NCI-H2107 (cell line): ENCODE results near the gene CDC25A.

Experiments
- DNase-seq: peaks from one replicate; lab custom pipeline; 2025; lab: John Stamatoyannopoulos, UW

Gene CDC25A

DNA sequence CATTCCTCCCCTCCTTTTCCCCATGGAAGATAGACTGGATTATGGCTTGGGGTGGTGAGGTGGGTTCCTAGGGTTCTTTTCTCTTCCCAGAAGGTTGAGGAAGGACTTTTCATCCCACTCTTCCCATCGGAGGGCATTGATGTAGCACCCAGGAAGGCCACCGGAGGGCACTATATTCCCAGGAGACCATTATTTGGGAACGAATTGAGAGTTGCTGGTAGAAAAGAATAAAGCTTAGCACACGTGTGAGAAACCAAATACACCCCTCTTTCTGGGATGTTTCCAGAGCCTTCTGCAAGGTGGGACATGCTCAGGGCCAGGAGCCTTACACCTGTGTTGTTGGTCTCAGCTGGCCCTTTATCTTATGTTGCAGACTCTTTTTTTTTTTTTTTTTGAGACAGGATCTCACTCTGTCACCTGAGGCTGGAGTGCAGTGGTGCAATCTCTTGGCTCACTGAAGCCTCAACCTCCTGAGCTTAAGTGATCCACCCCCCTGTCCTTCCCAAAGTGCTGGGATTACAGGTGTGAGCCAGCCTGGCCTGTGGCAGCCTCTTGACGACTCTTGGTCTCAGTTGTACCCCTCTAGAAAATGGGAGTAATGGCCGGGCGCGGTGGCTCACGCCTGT is 6.3 kb upstream of the CDC25A start:
- peak; percentile 21 for DNase-seq

DNA sequence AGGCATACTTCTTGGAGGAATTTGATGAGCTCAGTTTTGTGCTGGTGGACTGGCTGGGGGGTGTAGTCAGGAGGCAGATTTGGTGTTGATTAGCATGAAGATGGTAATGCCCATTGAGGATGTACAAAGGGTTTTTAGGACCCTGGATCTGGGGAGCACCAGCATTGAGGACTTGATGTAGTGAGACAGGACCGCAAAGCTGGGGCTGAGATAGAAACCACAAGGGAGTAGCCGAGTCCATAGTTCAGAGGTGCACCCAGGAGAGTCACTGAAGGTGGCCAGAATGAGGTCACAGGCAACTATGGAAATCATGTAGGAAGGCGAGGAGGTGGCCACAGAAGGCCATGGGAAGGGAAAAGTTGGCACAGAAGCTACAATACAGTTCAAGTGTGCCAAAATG is 2.7 kb upstream of the CDC25A start:
- DNase-seq = no peak

DNA sequence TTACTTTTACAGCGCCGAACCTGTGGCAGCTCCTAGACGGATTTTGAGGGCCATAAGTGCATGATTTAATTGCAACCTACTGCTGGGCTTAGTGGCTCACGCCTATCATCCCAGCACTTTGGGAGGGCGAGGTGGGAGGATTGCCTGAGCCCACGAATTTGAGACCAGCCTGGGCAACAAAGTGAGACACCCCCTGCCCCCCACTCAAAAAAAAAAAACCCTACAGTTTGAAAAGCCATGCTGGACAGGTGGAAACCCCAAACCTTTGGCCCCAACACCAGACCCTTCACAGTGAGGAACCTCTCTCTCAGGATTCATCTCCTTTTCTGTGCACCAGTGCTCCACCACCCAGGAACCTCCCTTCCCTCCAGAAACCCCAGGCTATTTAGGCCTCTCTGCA is 1.1 kb upstream of the CDC25A start:
- no peak for DNase-seq

DNA sequence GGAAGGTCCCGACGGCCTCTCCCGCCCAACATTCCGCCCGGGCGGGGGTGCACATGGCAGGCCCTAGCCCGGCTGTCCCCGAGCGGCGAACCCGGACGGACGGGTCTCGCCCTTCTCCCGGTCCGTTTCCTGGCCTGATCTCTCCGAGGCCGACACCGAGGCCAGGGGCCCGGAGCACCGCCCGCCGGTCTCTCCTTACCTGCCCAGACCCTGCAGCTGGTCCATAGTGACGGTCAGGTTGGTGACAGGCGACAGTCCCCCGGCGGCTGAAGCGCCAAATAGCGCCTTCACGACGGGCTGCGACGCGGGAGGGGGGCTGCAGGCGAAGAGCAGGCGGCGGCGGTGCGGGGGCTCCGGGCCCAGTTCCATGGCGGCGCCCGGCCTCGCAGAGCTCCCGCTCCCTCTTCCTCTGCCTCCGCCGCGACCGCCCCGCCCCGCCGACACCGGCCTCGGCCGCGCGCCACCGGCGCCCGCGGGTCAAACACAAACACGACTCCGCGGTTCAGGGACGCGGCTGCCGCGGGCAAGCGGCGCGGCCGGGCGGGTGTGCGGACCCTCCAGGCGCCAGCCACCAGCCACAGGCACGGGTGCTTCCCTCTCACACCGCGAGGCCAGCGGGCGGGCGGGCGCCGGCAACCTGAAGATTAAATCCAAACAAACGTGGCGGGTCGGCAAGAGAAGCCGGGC is 495 bp downstream of the CDC25A start:
- no peak for DNase-seq

DNA sequence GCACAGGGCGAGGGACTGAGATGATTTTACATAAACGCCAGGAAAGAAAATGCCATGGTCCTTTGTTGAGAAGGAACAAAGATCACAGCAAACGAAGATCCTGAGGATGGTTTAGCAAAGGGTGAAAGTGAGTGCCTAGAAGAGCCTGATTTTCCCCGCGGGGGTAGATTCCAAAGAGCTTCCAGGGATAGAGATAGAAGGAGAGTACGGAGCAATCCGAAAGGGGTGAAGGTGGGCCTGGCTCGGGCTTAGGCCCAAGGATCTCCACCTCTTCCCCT is 977 bp downstream of the CDC25A start:
- DNase-seq = no peak

DNA sequence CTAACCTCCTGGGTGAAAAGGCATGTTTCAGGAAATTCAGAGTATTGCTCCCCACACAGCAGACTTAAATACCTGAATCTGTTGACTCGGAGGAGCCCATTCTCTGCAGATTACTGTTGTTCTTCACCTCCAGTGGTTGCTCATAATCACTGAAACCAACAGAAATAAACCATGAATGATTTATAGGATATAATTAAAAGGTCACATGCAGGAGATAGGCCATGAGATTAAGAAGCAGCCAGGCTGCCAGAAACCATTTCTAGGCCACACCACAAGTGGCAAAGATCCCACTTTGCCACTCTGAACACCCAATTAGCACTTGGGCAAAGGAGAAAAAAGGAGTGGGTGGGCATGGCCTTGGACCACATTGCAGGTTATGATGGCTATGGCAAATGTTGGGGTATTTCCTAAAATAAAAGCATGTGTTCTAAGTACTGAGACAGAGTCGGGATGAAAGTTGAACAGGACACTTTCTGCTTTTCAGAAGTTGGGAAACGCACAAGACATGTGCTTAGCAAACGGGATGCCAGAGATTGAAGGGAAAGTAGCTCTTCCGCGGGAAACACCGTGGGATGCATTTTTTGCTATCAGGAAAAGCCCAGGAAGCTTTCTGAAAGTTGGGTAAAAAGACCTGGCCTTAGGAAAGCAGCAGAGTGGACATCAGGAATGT is 1.5 kb downstream of the CDC25A start:
- no peak for DNase-seq

DNA sequence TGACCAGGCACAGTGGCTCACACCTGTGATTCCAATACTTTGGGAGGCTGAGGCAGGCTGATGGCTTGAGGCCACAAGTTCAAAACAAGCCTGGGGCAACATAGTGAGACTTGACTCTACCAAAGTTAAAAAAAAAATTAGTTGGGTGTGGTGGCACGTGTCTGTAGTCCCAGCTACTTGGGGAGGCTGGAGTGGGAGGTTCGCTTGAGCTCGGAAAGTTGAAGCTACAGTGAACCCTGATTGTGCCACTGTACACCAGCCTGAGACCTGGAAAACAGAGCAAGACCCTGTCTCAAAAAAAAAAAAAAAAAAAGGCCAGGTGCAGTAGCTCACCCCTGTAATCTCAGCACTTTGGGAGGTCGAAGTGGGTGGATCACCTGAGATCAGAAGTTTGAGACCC is 3.1 kb downstream of the CDC25A start:
- no peak for DNase-seq

DNA sequence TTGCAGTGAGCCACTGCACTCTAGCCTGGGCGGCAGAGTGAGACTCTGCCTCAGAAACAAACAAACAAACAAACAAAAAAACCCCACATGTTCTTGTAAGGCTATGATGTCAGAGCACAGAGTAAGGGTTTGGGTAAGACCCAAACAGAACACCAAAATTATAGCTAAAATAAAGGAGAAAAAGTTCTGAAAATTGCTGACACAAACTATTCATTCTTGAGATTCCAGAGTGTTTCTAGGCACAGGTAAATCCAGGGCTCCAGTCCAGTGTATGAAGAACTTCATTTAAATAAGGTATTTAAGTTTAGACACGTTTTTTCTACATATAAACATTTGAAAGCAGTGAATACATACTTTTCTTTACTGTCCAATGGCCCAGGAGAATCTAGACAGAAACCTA is 3.9 kb downstream of the CDC25A start:
- no peak for DNase-seq

DNA sequence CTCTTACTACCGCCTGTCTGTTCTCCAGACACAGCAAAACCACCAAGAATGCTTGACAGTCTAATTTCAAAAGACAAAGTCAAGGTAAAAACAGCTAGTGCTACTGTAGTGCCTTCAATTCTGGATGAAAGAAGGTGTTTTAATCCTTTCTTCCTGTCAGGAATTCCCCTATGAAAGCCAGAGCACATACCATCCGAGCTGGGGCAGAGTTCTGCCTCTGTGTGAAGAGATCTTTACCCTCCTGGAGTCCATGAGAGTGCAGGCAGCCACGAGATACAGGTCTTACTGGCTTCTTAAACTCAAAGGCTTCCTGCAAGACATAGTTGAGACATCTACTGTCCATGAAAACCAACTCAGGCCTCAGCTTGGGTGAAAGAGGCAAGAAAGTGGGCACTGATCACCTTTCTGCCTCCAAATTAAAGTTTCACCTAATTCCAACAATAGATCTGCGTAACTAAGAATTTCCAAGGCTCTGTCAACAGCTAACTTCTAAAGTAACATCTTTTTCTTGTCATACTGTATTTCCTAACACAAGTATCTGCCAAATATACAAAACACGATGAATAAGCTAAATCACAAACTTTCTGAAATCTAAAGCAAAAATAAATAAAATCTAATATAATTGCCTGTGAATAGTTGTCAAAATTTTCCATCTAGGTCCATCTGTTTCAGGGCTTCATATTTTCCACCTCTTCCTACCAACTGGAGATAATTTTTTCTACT is 7.5 kb downstream of the CDC25A start:
- DNase-seq = no peak

DNA sequence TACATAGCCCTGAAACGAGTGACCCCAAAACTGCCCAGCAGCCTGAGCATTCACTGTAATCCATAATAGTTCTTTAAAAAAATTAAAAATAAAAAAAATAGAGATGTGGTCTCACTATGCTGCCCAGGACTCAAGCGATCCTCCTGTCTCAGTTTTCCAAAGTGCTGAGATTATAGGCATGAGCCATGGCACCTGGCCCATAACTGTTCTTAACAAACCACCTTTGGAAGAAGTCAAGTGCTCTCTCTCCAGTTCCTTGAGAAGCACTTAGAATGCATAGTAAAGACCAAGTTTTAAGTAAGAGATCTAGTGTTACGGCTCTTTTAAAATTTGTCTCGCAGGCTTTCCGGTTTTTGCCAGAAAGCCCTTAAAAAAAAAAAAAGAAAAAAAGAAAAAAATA is 8.2 kb downstream of the CDC25A start:
- no peak for DNase-seq

DNA sequence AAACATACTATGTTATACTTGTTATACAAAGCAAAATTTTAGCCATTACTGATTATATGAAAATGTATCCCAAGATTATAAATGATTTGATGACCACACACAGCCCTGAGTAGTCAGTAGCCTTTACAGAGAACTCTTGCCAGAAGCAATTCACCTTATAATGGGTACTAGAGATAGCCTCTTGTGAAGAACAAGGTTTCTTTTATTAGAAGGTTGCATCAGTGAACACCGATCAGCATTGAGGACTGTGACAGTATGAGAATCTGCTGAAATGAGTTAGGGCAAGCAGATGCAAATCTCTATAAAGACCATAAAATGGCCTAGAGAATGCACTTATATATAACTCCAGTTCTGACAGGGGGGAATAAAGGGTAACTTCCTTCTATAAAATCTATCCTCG is 10.1 kb downstream of the CDC25A start:
- DNase-seq = no peak

DNA sequence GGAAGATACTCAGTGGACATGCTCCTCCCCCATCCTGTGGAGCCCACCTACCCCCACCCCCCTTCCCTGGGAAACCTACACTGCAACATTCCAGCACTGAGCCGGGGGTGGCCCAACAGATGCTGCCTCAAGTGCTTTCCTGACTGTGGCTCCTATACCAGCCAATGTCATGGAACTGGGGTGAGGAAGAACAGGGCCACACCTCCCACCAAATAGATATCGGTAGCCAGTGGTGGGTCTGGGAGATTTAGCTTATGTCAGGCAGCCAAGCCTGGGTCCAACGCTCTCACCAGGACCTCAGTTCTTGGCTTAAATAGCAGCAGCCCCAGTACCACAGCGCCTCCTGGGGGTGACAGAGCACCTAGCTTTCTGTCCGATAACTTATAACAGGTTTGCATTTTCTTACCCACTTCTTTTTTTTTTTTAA is 30.3 kb downstream of the CDC25A start:
- no peak for DNase-seq

DNA sequence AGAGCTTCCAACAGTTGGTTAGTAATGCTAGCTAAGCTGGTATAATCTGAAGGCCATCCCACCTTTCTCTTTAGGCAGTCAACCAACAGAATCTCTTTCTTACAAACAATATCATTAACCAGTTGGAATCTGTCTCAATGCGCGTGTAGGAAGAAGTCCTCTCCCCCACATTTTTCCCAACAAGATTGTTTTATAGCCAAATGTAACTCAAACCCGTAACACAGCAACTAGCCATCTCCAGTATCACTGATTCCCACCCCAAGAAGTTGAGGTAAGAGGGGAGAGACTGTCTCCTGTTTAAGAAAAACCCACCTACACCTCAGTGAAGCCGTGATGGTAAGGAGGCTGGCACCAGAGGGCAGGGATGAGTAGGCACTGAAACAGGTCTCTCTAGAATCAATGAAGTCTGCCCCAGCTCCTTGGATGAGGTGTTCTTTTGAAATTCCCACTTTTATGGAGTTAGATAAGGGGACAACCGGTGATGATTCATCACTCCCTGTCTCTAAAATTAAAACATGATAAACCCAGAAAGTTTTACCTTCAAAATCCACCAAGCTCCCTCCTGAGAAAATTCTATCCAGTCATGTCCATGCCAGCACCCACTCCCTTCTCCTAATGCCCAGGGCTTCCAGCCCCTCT is 30.9 kb downstream of the CDC25A start:
- DNase-seq = no peak

DNA sequence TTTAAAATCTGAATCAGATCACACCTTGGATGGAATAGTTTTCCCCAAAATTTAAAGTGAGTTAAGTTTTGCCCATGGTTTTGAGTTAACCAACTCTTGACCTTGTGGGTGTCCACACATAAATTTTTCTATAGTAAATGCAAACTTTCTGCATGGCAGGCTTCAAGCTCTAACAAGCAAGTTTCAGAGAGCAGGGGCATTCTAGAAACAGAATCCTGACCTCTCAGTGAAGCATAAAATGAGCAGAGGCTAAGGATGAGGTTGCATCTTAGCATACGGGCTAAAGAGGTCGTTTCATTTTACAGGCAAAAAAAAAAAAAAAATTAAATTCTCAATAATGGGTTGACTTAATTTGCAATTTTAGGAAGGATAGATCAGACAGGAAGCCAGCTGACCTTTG is 32.1 kb downstream of the CDC25A start:
- DNase-seq = no peak

DNA sequence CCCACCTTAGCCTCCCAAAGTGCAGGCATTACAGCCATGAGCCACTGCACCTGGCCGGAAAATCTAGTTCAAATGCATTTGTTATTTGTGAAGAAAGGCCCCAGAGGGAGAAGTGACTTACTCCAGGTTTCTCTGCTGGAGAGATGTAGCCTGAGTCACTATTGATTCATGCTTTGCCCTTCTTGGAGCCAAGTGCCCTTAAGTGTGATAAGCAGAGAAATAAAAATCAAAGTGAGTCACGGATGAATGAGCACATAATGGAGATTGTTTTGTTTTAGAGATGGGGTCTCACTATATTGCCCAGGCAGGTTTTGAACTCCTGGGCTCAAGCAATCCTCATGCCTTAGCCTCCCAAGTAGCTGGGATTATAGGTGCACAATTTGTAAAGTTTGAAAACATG is 33.1 kb downstream of the CDC25A start:
- no peak for DNase-seq

DNA sequence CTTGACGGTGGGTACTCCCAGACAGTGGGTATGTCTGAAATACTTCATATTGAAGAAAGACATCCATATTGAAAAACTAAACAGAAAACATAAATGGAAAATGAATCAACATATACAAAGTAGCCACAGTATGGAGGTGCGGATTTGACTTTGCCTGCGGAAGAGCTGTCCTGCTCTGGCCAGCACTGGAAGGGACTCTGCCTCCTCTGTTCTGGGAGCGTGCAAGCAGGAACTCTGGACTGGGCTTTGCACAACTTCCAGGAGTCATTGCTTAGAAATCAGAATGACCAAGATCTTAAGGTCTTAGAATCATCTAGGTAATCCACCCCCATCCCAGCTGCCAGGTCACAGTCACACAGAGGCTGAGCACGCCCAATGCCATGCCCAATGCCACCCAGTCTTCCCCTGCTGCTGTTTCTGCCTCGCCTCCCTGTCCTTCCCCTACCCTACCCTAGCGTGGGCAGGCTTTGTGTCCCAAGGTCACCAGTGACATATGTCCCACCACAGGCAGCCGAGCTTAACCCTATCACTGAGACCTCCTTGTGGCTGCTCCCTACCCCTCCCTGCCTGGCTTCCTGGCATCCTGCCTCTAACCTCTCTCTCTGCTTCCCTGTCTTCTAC is 36.3 kb downstream of the CDC25A start:
- no peak for DNase-seq

DNA sequence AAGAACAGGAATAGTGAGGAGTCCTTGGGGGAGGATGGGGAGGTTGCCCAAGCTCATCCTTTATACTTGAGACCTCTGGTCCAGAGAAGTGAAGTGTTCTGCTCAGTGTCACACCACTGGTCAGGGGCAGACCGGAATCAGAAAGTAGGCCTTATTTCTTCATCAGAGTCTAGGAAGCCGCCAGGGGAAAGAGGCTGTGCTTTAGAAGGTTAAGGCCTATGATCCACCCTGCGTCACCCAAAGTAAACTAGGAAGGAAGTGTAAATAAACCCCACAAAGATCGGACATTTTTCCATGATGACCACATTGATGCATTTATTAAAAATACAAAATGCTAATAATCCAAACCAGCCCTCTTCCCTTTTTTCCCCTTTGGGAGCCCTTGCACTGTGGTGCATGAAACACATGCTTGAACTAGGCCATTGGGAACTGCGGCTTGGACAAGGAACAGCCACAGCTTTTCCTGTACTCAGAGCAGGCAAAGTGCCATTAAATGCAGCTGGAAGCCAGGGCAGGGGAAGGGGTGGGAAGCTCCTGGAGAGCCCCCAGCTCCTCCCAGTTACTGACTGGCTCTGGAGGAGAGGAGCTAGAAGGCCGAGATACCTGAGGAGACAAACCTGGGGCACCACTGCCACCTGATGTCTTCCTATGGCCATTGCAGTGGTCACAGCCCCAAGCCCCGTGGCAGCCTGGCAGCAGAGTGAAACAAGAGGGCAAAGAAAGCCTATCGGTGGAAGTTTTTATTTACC is 37.0 kb downstream of the CDC25A start:
- peak; percentile 56 for DNase-seq

DNA sequence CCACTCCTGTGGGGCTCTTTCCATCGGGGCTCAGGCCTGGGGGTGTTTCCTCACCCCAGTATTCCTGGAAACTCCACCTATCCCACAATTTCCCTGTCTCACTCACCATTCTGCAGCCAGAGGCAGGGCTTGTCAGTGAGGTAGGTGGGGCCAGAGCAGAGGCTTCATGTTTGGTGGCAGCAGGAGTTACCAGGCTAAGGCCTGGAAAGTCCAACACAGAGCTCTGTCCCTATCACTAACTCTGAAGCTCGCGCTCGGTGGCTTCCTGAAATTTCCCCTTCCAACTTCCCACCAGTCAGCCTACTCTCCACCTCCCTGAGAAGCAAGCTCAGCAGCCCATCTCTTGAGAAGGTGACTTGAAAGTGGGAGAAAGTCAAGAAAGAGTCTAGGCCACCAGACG is 44.2 kb downstream of the CDC25A start:
- no peak for DNase-seq

DNA sequence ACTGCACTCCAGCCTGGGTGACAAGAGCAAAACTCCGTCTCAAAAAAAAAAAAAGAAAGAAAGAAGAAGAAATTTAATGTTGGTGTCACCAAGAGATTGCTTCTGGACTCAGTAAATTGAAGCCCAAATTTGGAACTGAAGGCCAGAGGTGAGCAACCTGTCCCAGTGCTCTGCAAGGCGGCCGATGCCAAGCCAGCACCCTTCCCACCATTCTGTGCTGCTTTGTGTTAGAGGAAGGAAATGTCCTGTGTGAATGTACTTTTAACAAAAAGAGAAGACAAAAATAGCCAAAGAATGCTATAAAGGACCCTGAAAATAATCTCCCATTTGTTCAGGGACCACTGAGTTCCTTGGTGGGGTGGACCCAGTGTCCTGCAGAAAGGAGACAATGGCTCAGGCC is 44.6 kb downstream of the CDC25A start:
- DNase-seq = no peak

DNA sequence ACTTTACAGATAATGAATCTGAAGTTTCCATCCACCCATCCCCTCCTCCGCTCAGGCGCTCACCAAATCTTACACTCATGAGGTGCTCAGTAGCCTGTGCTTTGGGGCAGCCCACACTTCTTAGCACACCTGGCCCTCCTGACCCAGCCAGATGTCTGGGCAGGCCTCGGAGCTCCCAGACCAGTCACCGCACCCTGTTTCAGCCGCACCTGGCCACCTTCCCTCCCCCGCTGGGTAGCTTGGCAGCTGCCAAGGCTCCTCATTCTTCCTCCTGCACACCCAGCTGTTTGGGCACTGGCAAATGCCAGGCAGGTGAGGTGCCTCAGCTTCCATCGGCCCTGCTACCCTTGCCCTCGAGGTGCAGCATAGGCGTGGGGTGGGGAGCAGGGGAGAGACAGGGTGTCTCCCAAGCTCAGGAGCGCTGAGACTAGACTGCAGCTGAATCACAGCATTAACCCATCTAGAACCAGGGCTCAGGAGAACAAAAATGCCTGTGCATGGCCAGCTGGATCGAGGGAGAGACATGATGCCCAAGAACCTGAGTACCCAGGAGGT is 45.8 kb downstream of the CDC25A start:
- DNase-seq = no peak

DNA sequence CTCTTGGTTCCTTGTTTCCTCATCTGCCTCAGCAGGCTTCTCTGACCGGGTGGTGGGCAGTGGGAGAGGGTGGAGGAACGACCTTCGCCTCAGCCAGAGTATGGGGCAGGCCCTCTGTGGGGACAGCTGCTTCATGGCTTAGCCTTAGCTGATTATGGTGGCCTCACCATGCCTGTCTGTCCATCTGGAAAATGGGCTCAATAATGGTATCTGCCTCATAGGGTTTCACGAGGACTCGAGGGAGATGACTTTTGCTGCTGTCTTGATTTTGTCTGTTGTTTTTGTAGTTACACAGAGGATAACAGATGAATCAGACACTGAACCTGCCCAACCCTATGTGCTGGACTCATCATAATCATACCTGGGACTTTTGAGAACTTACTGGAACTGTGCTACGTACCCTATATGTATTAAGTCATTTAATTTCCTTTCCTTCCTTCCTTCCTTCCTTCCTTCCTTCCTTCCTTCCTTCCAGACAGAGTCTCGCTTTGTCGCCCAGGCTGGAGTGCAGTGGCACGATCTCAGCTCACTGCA is 46.5 kb downstream of the CDC25A start:
- no peak for DNase-seq
